Spleen (tissue), 7 donors: ENCODE data around the gene SIVA1.

Source experiments
- POLR2AphosphoS5 ChIP-seq, 3 donors: sonication (generic); formaldehyde crosslinking; IDR thresholded peaks; one replicate each; pipeline ENCODE4 v1.5.1; 2017; ENCODE audit warnings: antibody characterized with exemption in 3 of 3
- TF ChIP-seq, protein P1 (sequence below), 11 experiments: fragments of 200-600 bp in 7 of 11; fragments of 450-650 bp in 4 of 11; sonication (generic) in 4 of 11; IDR thresholded peaks in 8 of 11; conservative IDR thresholded peaks in 3 of 11; 1 replicate in 7 of 11; 2 replicates in 4 of 11; pipeline versions ENCODE4 v1.4.0 to v1.8.0; 2016 to 2021; ENCODE audit warnings: antibody characterized with exemption in 11 of 11, inconsistent platforms in 4 of 11, mild to moderate bottlenecking in 1 of 11
- donor health status: DM: no; HTN: no; CAD: no; lungs with moderate emphysema.
- donor health status: DM: no; HTN: no; CAD: no.
- donor health status: DM: no; HTN: no; CAD: no.

- TF ChIP-seq, protein P1, sequence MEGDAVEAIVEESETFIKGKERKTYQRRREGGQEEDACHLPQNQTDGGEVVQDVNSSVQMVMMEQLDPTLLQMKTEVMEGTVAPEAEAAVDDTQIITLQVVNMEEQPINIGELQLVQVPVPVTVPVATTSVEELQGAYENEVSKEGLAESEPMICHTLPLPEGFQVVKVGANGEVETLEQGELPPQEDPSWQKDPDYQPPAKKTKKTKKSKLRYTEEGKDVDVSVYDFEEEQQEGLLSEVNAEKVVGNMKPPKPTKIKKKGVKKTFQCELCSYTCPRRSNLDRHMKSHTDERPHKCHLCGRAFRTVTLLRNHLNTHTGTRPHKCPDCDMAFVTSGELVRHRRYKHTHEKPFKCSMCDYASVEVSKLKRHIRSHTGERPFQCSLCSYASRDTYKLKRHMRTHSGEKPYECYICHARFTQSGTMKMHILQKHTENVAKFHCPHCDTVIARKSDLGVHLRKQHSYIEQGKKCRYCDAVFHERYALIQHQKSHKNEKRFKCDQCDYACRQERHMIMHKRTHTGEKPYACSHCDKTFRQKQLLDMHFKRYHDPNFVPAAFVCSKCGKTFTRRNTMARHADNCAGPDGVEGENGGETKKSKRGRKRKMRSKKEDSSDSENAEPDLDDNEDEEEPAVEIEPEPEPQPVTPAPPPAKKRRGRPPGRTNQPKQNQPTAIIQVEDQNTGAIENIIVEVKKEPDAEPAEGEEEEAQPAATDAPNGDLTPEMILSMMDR (IDR thresholded peaks at IDR 0.05 in 8 of 11, conservative IDR thresholded peaks at IDR 0.05 in 3 of 11): no peak
- TF ChIP-seq POLR2AphosphoS5 (IDR thresholded peaks at IDR 0.05): no peak
Measured at GRCh38 chr14:104784218-104784568, 31.2 kb downstream of the SIVA1 start.
